Measurements from ENCODE around the gene PXYLP1. TPM values are rescaled to one million over a fixed set of nuclear protein-coding genes. Genes with fewer than 3 reads are reported as not detected.

PXYLP1 gene
- total RNA-seq, 4 donors from 2014 or later, result 8.6 to 34.0 (median 19.8) TPM

DNA sequence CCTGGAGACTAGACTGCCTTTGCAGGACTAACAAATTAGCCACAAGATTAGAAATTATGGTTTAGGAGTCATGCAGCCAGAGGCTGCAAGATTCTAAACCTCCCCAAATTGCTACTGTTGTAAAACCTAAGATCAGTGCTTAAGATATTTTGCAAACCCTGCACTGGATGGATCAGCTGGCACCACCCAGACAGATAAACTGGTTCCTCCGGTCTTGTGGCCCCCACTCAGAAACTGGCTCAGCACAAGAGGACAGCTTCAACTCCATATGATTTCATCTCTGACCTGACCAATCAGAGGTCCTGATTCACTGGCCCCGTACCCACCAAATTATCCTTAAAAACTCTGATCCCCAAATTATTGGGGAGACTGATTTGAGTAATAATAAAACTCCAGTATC, 19.5 kb upstream of the PXYLP1 start:
- no peaks in the 10 kb centered on the region for H3K27me3 ChIP-seq
- no peak for DNase-seq
- peaks cover 0 to 3% (median 0%) of the 10 kb centered on the region in 4 donors for H3K9me3 ChIP-seq
- TF ChIP-seq, protein P1, sequence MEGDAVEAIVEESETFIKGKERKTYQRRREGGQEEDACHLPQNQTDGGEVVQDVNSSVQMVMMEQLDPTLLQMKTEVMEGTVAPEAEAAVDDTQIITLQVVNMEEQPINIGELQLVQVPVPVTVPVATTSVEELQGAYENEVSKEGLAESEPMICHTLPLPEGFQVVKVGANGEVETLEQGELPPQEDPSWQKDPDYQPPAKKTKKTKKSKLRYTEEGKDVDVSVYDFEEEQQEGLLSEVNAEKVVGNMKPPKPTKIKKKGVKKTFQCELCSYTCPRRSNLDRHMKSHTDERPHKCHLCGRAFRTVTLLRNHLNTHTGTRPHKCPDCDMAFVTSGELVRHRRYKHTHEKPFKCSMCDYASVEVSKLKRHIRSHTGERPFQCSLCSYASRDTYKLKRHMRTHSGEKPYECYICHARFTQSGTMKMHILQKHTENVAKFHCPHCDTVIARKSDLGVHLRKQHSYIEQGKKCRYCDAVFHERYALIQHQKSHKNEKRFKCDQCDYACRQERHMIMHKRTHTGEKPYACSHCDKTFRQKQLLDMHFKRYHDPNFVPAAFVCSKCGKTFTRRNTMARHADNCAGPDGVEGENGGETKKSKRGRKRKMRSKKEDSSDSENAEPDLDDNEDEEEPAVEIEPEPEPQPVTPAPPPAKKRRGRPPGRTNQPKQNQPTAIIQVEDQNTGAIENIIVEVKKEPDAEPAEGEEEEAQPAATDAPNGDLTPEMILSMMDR (IDR thresholded peaks at IDR 0.05), result no peak
- no peak for TF ChIP-seq POLR2A (IDR thresholded peaks at IDR 0.05)
- H3K4me3 ChIP-seq, result no peak overlapping the region
- no peaks in the 10 kb centered on the region for H3K4me1 ChIP-seq
- no peak overlapping the region for H3K27ac ChIP-seq
- no peaks in the 10 kb centered on the region for H3K36me3 ChIP-seq

DNA sequence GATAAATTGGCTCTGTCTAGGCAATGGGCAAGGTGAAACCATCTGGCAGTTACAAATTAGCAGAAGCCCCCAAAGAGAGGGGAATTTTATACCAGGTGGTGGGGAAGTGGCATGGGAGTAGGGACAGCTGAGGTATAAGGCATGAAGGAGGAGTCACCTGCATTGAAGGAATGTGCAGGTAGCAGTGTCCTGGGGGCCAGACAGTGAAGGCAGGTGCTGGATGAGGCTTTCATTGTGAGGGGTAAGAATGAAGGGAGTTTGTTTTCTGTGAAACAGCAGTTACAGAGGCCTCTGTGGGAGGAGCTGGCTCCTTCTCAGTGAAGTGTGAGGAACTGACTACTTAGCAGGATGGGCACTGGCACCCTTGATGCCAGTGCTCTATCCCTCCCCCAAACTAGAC, 19.1 kb upstream of the PXYLP1 start:
- DNase-seq, result no peak
- H3K4me1 ChIP-seq, result no peaks in the 10 kb centered on the region
- TF ChIP-seq, protein P1 (IDR thresholded peaks at IDR 0.05), result no peak
- no peak for TF ChIP-seq POLR2A (IDR thresholded peaks at IDR 0.05)
- no peak overlapping the region for H3K4me3 ChIP-seq
- H3K9me3 ChIP-seq, result peaks cover 0 to 3% (median 0%) of the 10 kb centered on the region in 4 donors
- no peaks in the 10 kb centered on the region for H3K36me3 ChIP-seq
- no peaks in the 10 kb centered on the region for H3K27me3 ChIP-seq
- H3K27ac ChIP-seq, result no peak overlapping the region

DNA sequence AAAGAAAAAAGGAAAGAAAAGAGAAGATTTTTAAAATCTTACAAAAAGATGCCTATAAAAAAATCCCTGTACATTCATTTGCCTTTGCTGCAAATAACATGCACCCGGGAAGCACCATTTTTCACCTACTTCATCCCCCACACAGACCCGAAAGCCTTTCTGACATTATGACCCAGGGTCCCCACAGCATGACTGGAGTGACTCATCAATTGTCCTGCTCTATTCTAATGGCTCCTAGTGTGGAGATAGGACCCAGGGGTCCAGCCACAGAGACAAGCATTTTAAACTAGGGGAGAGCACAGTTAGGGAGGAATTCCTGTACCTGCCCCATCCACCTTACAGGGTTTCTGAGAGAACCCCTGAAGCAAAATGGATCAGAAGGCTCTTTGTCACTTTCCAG, 14.7 kb upstream of the PXYLP1 start:
- no peaks in the 10 kb centered on the region for H3K36me3 ChIP-seq
- no peak for TF ChIP-seq POLR2A (IDR thresholded peaks at IDR 0.05)
- TF ChIP-seq, protein P1 (IDR thresholded peaks at IDR 0.05), result no peak
- H3K9me3 ChIP-seq, result peaks cover 0 to 3% (median 0%) of the 10 kb centered on the region in 4 donors
- DNase-seq, result no peak
- no peak overlapping the region for H3K27ac ChIP-seq
- no peaks in the 10 kb centered on the region for H3K27me3 ChIP-seq
- H3K4me3 ChIP-seq, result no peak overlapping the region
- H3K4me1 ChIP-seq, result no peaks in the 10 kb centered on the region

DNA sequence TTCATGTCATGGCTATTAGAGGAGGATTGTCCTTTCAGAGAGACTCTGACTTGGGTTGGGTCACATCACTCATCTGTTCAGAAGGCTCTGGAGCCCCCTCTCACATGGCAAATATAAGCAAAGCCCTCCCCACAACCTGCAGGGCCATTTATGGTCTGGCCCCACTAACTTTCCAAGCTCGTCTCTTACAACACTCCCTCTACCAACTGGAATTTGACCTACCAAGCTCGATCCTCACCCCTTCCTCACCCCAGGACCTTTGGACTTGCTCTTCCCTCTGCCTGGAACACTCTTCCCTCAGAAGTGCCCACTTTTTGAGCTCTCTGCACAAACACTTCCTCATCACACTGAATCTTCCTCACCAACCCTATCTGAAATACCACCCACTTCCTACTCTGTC, 14.2 kb upstream of the PXYLP1 start:
- Histone ChIP-seq H3K27ac (no peak overlapping the region), H3K9me3 (peaks cover 0 to 3% (median 0%) of the 10 kb centered on the region in 4 donors), H3K36me3 (no peaks in the 10 kb centered on the region), H3K4me1 (no peaks in the 10 kb centered on the region), H3K27me3 (no peaks in the 10 kb centered on the region), H3K4me3 (no peak overlapping the region)
- DNase-seq, result no peak
- TF ChIP-seq, protein P1 (IDR thresholded peaks at IDR 0.05), result no peak
- TF ChIP-seq POLR2A (IDR thresholded peaks at IDR 0.05), result no peak

DNA sequence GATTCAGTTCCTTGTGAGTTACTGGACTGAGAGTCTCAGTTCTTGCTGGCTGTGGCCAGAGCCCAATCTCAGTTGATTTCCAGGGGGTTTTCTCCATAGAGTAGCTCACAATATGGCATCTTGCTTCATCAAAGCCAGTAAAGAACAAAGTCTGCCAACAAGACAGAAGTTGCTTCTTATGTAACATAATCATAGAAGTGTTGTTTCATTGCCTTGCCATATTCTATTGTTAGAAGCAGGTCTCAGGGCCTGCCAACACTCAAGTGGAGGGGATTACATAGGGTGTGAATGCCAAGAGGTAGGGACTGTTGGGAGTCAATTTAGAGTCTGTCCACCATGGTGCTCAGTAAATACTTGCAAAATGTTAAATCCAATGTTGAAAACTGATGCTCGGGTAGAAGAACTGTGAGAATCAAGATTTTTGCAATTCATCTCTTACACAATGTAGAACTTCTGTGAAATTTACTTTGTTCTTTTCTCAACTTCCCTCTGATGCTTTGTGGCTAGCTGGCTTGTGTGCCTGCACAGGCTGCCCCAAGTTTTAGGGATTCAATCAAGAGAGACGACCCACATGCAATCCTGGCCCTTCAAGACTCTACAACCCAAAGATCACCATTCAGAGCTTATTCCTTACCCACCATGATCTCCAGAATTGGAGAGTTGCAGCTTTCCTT, 13.3 kb upstream of the PXYLP1 start:
- no peak overlapping the region for H3K4me3 ChIP-seq
- TF ChIP-seq POLR2A (IDR thresholded peaks at IDR 0.05), result no peak
- TF ChIP-seq, protein P1 (IDR thresholded peaks at IDR 0.05), result no peak
- no peaks in the 10 kb centered on the region for H3K9me3 ChIP-seq
- H3K36me3 ChIP-seq, result no peaks in the 10 kb centered on the region
- no peak overlapping the region for H3K27ac ChIP-seq
- no peak for DNase-seq
- H3K4me1 ChIP-seq, result no peaks in the 10 kb centered on the region
- H3K27me3 ChIP-seq, result no peaks in the 10 kb centered on the region

Data from Peyer's patch (tissue), 4 donors.